ENCODE measurements around the gene CTNNA3.
"Not testable (repeated sequence)": the region's sequence is repeated elsewhere in the genome, so short reads cannot be mapped to it uniquely, and the experiment has no call there.

DNA sequence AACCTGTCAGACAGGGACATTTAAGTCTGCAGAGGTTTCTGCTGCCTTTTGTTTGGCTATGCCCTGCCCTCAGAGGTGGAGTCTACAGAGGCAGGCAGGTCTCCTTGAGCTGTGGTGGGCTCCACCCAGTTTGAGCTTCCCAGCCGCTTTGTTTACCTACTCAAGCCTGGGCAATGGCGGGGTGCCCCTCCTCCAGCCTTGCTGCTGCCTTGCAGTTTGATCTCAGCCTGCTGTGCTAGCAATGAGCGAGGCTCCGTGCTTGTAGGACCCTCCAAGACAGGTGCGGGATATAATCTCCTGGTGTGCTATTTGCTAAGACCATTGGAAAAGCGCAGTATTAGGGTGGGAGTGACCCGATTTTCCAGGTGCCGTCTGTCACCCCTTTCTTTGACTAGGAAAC lies 1360.2 kb downstream of the CTNNA3 start:
- TF ChIP-seq, protein P1, sequence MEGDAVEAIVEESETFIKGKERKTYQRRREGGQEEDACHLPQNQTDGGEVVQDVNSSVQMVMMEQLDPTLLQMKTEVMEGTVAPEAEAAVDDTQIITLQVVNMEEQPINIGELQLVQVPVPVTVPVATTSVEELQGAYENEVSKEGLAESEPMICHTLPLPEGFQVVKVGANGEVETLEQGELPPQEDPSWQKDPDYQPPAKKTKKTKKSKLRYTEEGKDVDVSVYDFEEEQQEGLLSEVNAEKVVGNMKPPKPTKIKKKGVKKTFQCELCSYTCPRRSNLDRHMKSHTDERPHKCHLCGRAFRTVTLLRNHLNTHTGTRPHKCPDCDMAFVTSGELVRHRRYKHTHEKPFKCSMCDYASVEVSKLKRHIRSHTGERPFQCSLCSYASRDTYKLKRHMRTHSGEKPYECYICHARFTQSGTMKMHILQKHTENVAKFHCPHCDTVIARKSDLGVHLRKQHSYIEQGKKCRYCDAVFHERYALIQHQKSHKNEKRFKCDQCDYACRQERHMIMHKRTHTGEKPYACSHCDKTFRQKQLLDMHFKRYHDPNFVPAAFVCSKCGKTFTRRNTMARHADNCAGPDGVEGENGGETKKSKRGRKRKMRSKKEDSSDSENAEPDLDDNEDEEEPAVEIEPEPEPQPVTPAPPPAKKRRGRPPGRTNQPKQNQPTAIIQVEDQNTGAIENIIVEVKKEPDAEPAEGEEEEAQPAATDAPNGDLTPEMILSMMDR (IDR thresholded peaks at IDR 0.05): not testable (repeated sequence)
- TF ChIP-seq POLR2AphosphoS5 (IDR thresholded peaks at IDR 0.05): not testable (repeated sequence)
